Activated CD4-positive, alpha-beta memory T cell treated with anti-CD3 and anti-CD28 coated beads, Interleukin-2, amount 10 ng/mL, durations not matched to agents 7 days and 5 days (primary cell): Measurements from ENCODE around the gene MPPED1. TPM values are rescaled to one million over a fixed set of nuclear protein-coding genes. Genes with fewer than 3 reads are reported as not detected.

Experiments
- CTCF ChIA-PET: fragments of 350-600 bp; sonication (Branson Sonifier 250); formaldehyde crosslinking; loops from one replicate; lab custom pipeline; 2021; ENCODE audit warnings: antibody characterized with exemption, inconsistent platforms; lab: Charles Lee
- POLR2A ChIA-PET: fragments of 350-600 bp; sonication (Branson Sonifier 250); formaldehyde crosslinking; loops from one replicate; lab custom pipeline; 2021; ENCODE audit warnings: antibody characterized with exemption; lab: Charles Lee
- DNase-seq: peaks from one replicate; pipeline ENCODE4 v3.0.0-alpha.2; 2020
- H3K27ac Mint-ChIP-seq: one replicate; pipeline ENCODE4 v1.8.0; 2021; ENCODE audit warnings: mild to moderate bottlenecking, mixed read lengths
- H3K27me3 Mint-ChIP-seq: one replicate; pipeline ENCODE4 v1.8.0; 2021; ENCODE audit warnings: mixed read lengths
- H3K36me3 Mint-ChIP-seq: one replicate; pipeline ENCODE4 v1.8.0; 2021; ENCODE audit warnings: low read depth, mixed read lengths
- H3K4me1 Mint-ChIP-seq: one replicate; pipeline ENCODE4 v1.8.0; 2021; ENCODE audit warnings: mixed read lengths
- H3K4me3 Mint-ChIP-seq: one replicate; pipeline ENCODE4 v1.8.0; 2021; ENCODE audit warnings: mild to moderate bottlenecking, mixed read lengths
- H3K9me3 Mint-ChIP-seq: one replicate; pipeline ENCODE4 v1.8.0; 2021; ENCODE audit warnings: mixed read lengths
- total RNA-seq, 2 experiments: library from RNA; stranded (reverse); gene quantifications; one replicate each; pipeline ENCODE4 v1.2.3, GENCODE V29; 2021

Gene MPPED1
- total RNA-seq, 2 experiments from 2014 or later = not detected

- Mint-ChIP-seq H3K4me3 (no peak overlapping the region), H3K4me1 (no peaks in the 10 kb centered on the region), H3K27ac (no peak overlapping the region), H3K9me3 (no peaks in the 10 kb centered on the region), H3K36me3 (no peaks in the 10 kb centered on the region), H3K27me3 (peaks cover 26% of the 10 kb centered on the region)
- no peak for DNase-seq
- CTCF ChIA-PET = interaction anchor here (0.9 to 1.3 kb wide), 2 partner anchors 134 to 476 kb away, joined by 3 read pairs; no protein-coding TSS in a partner anchor
- POLR2A ChIA-PET = no interaction called here
Observed at GRCh38 chr22:43407591-43407990, 4.2 kb upstream of the MPPED1 start.

GRCh38 chr22:43408009-43408408 lies 3.8 kb upstream of the MPPED1 start:
- Mint-ChIP-seq H3K27me3 (peaks cover 30% of the 10 kb centered on the region), H3K4me1 (no peaks in the 10 kb centered on the region), H3K36me3 (no peaks in the 10 kb centered on the region), H3K9me3 (no peaks in the 10 kb centered on the region), H3K27ac (no peak overlapping the region), H3K4me3 (no peak overlapping the region)
- POLR2A ChIA-PET = no interaction called here
- no peak for DNase-seq
- CTCF ChIA-PET = interaction anchor here (0.9 to 1.3 kb wide), 2 partner anchors 134 to 475 kb away, joined by 3 read pairs; no protein-coding TSS in a partner anchor

GRCh38 chr22:43409046-43409445 lies 2.8 kb upstream of the MPPED1 start:
- no peaks in the 10 kb centered on the region for H3K9me3 Mint-ChIP-seq
- H3K27ac Mint-ChIP-seq = no peak overlapping the region
- H3K36me3 Mint-ChIP-seq = no peaks in the 10 kb centered on the region
- peaks cover 40% of the 10 kb centered on the region for H3K27me3 Mint-ChIP-seq
- H3K4me1 Mint-ChIP-seq = no peaks in the 10 kb centered on the region
- POLR2A ChIA-PET = no interaction called here
- DNase-seq = no peak
- no peak overlapping the region for H3K4me3 Mint-ChIP-seq
- CTCF ChIA-PET = no interaction called here

GRCh38 chr22:43409800-43410199 lies 2.0 kb upstream of the MPPED1 start:
- no peaks in the 10 kb centered on the region for H3K9me3 Mint-ChIP-seq
- peaks cover 47% of the 10 kb centered on the region for H3K27me3 Mint-ChIP-seq
- POLR2A ChIA-PET = no interaction called here
- no peak for DNase-seq
- H3K36me3 Mint-ChIP-seq = no peaks in the 10 kb centered on the region
- CTCF ChIA-PET = no interaction called here
- H3K4me1 Mint-ChIP-seq = no peaks in the 10 kb centered on the region
- H3K27ac Mint-ChIP-seq = no peak overlapping the region
- H3K4me3 Mint-ChIP-seq = no peak overlapping the region

GRCh38 chr22:43411040-43411868 lies 560 bp upstream of the MPPED1 start:
- Mint-ChIP-seq H3K4me1 (no peaks in the 10 kb centered on the region), H3K36me3 (no peaks in the 10 kb centered on the region), H3K4me3 (no peak overlapping the region), H3K9me3 (no peaks in the 10 kb centered on the region), H3K27me3 (peaks cover 54% of the 10 kb centered on the region), H3K27ac (no peak overlapping the region)
- ChIA-PET CTCF (no interaction called here), POLR2A (no interaction called here)
- DNase-seq = no peak

- no peak for DNase-seq
- ChIA-PET POLR2A (no interaction called here), CTCF (no interaction called here)
- Mint-ChIP-seq H3K36me3 (no peaks in the 10 kb centered on the region), H3K27ac (no peak overlapping the region), H3K27me3 (peaks cover 54% of the 10 kb centered on the region), H3K9me3 (no peaks in the 10 kb centered on the region), H3K4me3 (no peak overlapping the region), H3K4me1 (no peaks in the 10 kb centered on the region)
Observed at GRCh38 chr22:43412808-43413795, 1.3 kb downstream of the MPPED1 start.

- POLR2A ChIA-PET = no interaction called here
- Mint-ChIP-seq H3K27ac (no peak overlapping the region), H3K9me3 (no peaks in the 10 kb centered on the region), H3K4me1 (no peaks in the 10 kb centered on the region), H3K4me3 (no peak overlapping the region), H3K27me3 (peaks cover 52% of the 10 kb centered on the region), H3K36me3 (no peaks in the 10 kb centered on the region)
- DNase-seq = no peak
- CTCF ChIA-PET = no interaction called here
Observed at GRCh38 chr22:43413826-43414225, 2.0 kb downstream of the MPPED1 start.

GRCh38 chr22:43415681-43416080 lies 3.9 kb downstream of the MPPED1 start:
- ChIA-PET CTCF (no interaction called here), POLR2A (no interaction called here)
- Mint-ChIP-seq H3K4me1 (no peaks in the 10 kb centered on the region), H3K4me3 (no peak overlapping the region), H3K9me3 (no peaks in the 10 kb centered on the region), H3K27me3 (peaks cover 42% of the 10 kb centered on the region), H3K27ac (no peak overlapping the region), H3K36me3 (no peaks in the 10 kb centered on the region)
- DNase-seq = no peak

- no peak for DNase-seq
- Mint-ChIP-seq H3K9me3 (no peaks in the 10 kb centered on the region), H3K4me1 (no peaks in the 10 kb centered on the region), H3K27ac (no peak overlapping the region), H3K4me3 (no peak overlapping the region), H3K36me3 (no peaks in the 10 kb centered on the region), H3K27me3 (peaks cover 34% of the 10 kb centered on the region)
- ChIA-PET CTCF (interaction anchor here (0.7 kb wide), 1 partner anchor 16 kb away, joined by 3 read pairs; no protein-coding TSS in a partner anchor), POLR2A (no interaction called here)
Observed at GRCh38 chr22:43417555-43417954, 5.7 kb downstream of the MPPED1 start.

- Mint-ChIP-seq H3K9me3 (no peaks in the 10 kb centered on the region), H3K4me1 (no peaks in the 10 kb centered on the region), H3K4me3 (no peak overlapping the region), H3K36me3 (no peaks in the 10 kb centered on the region), H3K27me3 (peaks cover 27% of the 10 kb centered on the region), H3K27ac (no peak overlapping the region)
- no peak for DNase-seq
- POLR2A ChIA-PET = no interaction called here
- CTCF ChIA-PET = no interaction called here
Observed at GRCh38 chr22:43418079-43418825, 6.4 kb downstream of the MPPED1 start.

- POLR2A ChIA-PET = no interaction called here
- H3K4me1 Mint-ChIP-seq = no peaks in the 10 kb centered on the region
- H3K9me3 Mint-ChIP-seq = no peaks in the 10 kb centered on the region
- no peak for DNase-seq
- CTCF ChIA-PET = no interaction called here
- H3K27me3 Mint-ChIP-seq = peaks cover 14% of the 10 kb centered on the region
- H3K4me3 Mint-ChIP-seq = no peak overlapping the region
- no peaks in the 10 kb centered on the region for H3K36me3 Mint-ChIP-seq
- H3K27ac Mint-ChIP-seq = no peak overlapping the region
Observed at GRCh38 chr22:43419371-43420080, 7.7 kb downstream of the MPPED1 start.

GRCh38 chr22:43421046-43421665 lies 9.3 kb downstream of the MPPED1 start:
- ChIA-PET CTCF (no interaction called here), POLR2A (no interaction called here)

More at GRCh38 chr22:43421046-43421665, 9.3 kb downstream of the MPPED1 start:
- no peaks in the 10 kb centered on the region for H3K4me1 Mint-ChIP-seq
- DNase-seq = no peak
- no peak overlapping the region for H3K4me3 Mint-ChIP-seq
- no peak overlapping the region for H3K27ac Mint-ChIP-seq
- peaks cover 4% of the 10 kb centered on the region for H3K27me3 Mint-ChIP-seq
- no peaks in the 10 kb centered on the region for H3K9me3 Mint-ChIP-seq
- no peaks in the 10 kb centered on the region for H3K36me3 Mint-ChIP-seq
